ENCODE measurements around the gene GEN1.
A peak's percentile ranks its signal among the peaks of the same experiment; 100 is the strongest.

Gene GEN1

DNA sequence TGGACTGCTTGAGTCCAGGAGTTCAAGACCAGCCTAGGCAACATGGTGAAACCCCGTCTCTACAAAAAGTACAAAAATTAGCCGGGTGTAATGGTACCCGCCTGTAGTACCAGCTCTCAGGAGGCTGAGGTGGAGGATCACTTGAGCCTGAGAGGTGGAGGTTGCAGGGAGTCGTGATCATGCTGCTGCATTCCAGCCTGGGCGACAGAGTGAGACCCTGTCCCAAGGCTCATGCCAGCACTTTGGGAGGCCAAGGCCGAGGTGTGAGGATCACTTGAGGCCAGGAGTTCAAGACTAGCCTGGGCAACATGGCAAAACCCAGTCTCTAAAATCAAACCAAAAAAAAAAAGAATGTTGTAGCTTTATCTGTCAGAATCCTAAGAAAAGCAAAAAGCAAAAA is 25.7 kb upstream of the GEN1 start:
- FAIRE-seq (no peak), DNase-seq (ENCODE audit: insufficient read length) (no peak)
- TF ChIP-seq TAF1 (IDR thresholded peaks at IDR 0.05; ENCODE audit: borderline replicate concordance, low read depth, low read length) (no peak), POLR2A (IDR thresholded peaks at IDR 0.05; ENCODE audit: low read depth, low read length) (no peak)

GRCh38 chr2:17729880-17730279 is 24.1 kb upstream of the GEN1 start:
- TF ChIP-seq POLR2AphosphoS5 (IDR thresholded peaks at IDR 0.05; ENCODE audit: low read depth, low read length) (no peak), TAF1 (IDR thresholded peaks at IDR 0.05; ENCODE audit: borderline replicate concordance, low read depth, low read length) (no peak), POLR2A (IDR thresholded peaks at IDR 0.05; ENCODE audit: low read depth, low read length) (no peak)
- no peak for DNase-seq (ENCODE audit: insufficient read length)
- FAIRE-seq, result peak; percentile 56

DNA sequence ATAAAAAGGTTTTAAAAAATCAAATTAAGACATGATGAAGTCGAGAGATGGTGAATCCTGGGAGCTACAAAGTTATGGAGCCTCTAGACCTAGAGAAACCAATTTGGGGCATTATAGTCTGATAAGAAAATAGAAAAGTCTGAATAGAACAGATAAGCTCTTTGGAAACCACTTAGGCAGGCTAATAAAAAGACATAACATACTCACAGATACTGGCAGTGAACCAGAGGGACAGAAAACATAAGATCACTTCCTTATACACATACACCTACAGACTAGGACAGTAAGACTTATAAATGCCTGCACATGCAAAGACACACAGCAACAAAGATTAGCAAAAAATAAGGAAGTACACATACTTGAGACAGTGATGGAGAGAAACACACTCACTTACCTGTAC is 20.3 kb upstream of the GEN1 start:
- TF ChIP-seq POLR2A (IDR thresholded peaks at IDR 0.05; ENCODE audit: low read depth, low read length) (no peak), TAF1 (IDR thresholded peaks at IDR 0.05; ENCODE audit: borderline replicate concordance, low read depth, low read length) (no peak), POLR2AphosphoS5 (IDR thresholded peaks at IDR 0.05; ENCODE audit: low read depth, low read length) (no peak)
- FAIRE-seq (no peak), DNase-seq (ENCODE audit: insufficient read length) (no peak)

DNA sequence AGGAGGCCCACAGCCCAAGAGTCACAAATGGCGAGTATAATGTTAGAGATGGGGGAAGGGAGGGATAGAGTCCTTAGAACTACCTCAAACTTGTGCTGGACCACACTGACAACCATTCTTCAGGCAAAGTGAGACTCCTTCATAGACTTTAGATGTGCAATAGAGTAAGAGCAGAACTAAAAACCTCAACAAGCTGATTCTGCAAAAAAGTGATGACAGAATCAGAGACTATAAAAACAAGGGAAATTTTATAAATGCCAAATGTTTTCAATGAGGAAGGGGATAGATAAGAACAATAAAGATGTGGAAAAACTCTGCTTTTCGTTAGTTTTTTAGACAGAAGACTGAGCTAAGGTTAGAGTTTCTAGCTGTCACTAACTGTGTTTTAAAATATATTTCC is 18.1 kb upstream of the GEN1 start:
- FAIRE-seq, result no peak
- DNase-seq (ENCODE audit: insufficient read length), result no peak
- no peak for TF ChIP-seq POLR2A (IDR thresholded peaks at IDR 0.05; ENCODE audit: low read depth, low read length)
- no peak for TF ChIP-seq POLR2AphosphoS5 (IDR thresholded peaks at IDR 0.05; ENCODE audit: low read depth, low read length)
- TF ChIP-seq TAF1 (IDR thresholded peaks at IDR 0.05; ENCODE audit: borderline replicate concordance, low read depth, low read length), result no peak

DNA sequence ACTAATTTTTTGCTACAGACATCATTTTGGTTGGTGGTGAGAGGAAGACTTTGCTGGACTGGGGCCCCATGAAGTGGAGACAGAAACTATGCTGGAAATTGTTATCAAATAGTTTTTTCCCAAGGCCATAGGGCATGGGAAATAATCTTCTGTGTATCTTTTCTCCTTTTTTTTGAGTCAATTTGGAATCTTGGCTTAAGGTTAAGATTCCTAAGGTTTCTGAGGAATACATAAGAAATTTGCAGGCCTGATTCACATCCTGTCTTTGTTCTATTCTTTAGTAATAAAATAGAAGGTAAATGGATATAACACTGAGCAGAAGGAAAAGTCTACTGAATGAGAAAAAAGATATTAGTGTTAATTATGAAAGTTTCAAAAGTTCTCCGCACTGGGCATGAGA is 16.9 kb upstream of the GEN1 start:
- TF ChIP-seq POLR2AphosphoS5 (IDR thresholded peaks at IDR 0.05; ENCODE audit: low read depth, low read length) (no peak), POLR2A (IDR thresholded peaks at IDR 0.05; ENCODE audit: low read depth, low read length) (no peak), TAF1 (IDR thresholded peaks at IDR 0.05; ENCODE audit: borderline replicate concordance, low read depth, low read length) (no peak)
- DNase-seq (ENCODE audit: insufficient read length) (no peak), FAIRE-seq (no peak)

DNA sequence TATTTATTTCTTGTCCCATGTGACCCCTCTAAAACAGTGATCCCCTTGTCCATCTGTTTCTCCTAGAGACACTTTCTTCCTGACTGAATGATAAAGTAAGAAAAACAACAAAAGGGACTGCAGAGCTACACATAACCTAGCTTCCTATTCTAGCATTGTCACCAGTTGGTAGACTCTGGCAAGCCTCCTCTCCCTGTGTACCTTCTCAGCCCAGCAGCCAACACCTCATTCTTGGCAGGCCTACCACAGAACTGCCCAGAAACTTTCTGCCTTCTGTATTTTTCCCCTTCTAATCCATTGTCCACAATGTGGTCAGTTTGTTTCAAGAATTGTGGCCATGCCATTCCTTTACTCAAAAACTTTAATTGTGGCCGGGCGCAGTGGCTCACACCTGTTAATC is 13.7 kb upstream of the GEN1 start:
- no peak for TF ChIP-seq TAF1 (IDR thresholded peaks at IDR 0.05; ENCODE audit: borderline replicate concordance, low read depth, low read length)
- TF ChIP-seq POLR2A (IDR thresholded peaks at IDR 0.05; ENCODE audit: low read depth, low read length), result no peak
- no peak for TF ChIP-seq POLR2AphosphoS5 (IDR thresholded peaks at IDR 0.05; ENCODE audit: low read depth, low read length)
- no peak for FAIRE-seq
- DNase-seq (ENCODE audit: insufficient read length), result no peak

DNA sequence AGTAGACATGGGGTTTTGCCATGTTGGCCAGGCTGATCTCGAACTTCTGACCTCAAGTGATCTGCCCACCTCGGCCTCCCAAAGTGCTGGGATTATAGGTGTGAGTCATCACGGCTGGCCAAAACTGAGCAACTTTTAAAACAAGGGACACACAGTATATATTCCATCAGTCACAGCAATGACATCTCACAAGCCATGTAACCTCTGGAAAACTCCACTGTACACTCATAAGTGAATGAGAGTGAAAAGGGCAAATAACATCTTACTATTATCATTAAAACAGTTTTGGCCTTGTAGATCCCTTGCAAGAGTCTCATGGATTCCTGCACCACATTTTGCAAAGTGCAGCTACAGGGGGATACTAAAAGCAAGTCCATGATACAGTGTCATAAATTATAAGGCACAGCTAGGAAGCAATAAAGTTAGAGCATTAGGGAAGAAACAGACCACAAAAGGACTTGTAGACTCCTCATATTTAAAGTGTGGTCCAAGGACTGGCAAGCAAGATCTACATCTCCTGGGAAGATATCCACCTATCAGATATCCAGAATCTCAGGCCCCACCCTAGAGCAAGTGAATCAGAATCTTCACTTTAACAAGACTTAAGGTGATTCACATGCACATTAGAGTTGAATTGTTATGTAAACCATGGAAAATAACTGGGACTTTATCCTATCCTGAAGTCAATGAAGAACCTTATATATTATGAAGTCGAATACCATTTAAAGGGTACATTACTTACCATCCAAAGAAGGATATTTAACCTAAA is 6.1 kb upstream of the GEN1 start:
- no peak for FAIRE-seq
- no peak for DNase-seq (ENCODE audit: insufficient read length)
- no peak for TF ChIP-seq TAF1 (IDR thresholded peaks at IDR 0.05; ENCODE audit: borderline replicate concordance, low read depth, low read length)
- no peak for TF ChIP-seq POLR2AphosphoS5 (IDR thresholded peaks at IDR 0.05; ENCODE audit: low read depth, low read length)
- TF ChIP-seq POLR2A (IDR thresholded peaks at IDR 0.05; ENCODE audit: low read depth, low read length), result no peak

- TF ChIP-seq TAF1 (IDR thresholded peaks at IDR 0.05; ENCODE audit: borderline replicate concordance, low read depth, low read length) (no peak), POLR2A (IDR thresholded peaks at IDR 0.05; ENCODE audit: low read depth, low read length) (no peak), POLR2AphosphoS5 (IDR thresholded peaks at IDR 0.05; ENCODE audit: low read depth, low read length) (no peak)
- FAIRE-seq (no peak), DNase-seq (ENCODE audit: insufficient read length) (no peak)
These were observed 5.2 kb upstream of the GEN1 start for GRCh38 chr2:17748745-17749144.

DNA sequence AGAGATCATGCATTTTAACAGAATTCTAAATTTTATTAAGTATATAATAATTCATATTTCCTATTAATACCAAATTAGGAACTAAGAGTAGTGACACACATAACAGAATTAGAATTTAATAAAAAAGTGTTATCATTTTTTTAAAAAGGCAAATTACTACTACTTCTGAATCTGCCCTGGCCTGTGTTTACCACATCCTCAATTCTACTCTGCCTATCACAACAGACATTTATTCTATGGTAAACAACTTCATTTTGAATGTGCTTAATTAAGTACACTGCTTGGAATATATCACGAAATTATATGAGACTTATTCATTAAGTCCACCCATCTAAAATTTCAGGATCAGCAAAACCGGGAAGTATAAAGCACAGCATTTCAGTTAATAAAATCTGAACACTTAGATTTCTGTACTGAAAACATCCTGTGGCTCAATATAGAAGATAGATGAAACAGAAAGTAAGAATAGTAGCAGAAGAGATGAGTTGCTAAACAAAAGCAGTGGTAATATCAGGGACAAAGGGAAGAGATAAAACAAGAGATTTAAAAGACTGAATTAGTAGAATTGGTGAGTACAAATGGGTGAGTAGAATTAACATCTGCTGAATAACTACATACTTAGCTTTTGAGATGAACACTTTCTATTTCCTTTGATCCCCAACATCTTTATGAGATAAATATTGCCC is 4.0 kb upstream of the GEN1 start:
- no peak for DNase-seq (ENCODE audit: insufficient read length)
- no peak for TF ChIP-seq POLR2A (IDR thresholded peaks at IDR 0.05; ENCODE audit: low read depth, low read length)
- TF ChIP-seq POLR2AphosphoS5 (IDR thresholded peaks at IDR 0.05; ENCODE audit: low read depth, low read length), result no peak
- TF ChIP-seq TAF1 (IDR thresholded peaks at IDR 0.05; ENCODE audit: borderline replicate concordance, low read depth, low read length), result no peak
- FAIRE-seq, result peak; percentile 27

DNA sequence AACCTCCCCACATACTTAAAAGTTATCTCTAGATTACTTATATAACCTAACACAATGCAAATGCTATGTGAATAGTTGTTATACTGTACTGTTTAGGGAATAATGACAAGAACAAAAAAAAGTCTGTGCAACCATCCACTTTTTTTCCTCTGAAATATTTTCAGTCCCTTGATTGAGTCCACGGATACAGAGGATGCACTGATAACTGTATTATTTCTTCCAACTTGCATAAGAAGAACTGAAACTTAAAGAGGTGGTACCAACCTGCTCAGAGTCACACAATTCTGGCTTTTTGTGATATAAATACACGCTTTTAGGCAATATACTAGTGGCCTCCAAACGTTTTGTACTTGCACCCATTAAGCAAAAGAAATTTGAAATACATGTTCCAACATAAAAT is 1.7 kb upstream of the GEN1 start:
- FAIRE-seq (peak; percentile 79), DNase-seq (ENCODE audit: insufficient read length) (no peak)
- no peak for TF ChIP-seq POLR2AphosphoS5 (IDR thresholded peaks at IDR 0.05; ENCODE audit: low read depth, low read length)
- TF ChIP-seq TAF1 (IDR thresholded peaks at IDR 0.05; ENCODE audit: borderline replicate concordance, low read depth, low read length), result no peak
- TF ChIP-seq POLR2A (IDR thresholded peaks at IDR 0.05; ENCODE audit: low read depth, low read length), result no peak

DNA sequence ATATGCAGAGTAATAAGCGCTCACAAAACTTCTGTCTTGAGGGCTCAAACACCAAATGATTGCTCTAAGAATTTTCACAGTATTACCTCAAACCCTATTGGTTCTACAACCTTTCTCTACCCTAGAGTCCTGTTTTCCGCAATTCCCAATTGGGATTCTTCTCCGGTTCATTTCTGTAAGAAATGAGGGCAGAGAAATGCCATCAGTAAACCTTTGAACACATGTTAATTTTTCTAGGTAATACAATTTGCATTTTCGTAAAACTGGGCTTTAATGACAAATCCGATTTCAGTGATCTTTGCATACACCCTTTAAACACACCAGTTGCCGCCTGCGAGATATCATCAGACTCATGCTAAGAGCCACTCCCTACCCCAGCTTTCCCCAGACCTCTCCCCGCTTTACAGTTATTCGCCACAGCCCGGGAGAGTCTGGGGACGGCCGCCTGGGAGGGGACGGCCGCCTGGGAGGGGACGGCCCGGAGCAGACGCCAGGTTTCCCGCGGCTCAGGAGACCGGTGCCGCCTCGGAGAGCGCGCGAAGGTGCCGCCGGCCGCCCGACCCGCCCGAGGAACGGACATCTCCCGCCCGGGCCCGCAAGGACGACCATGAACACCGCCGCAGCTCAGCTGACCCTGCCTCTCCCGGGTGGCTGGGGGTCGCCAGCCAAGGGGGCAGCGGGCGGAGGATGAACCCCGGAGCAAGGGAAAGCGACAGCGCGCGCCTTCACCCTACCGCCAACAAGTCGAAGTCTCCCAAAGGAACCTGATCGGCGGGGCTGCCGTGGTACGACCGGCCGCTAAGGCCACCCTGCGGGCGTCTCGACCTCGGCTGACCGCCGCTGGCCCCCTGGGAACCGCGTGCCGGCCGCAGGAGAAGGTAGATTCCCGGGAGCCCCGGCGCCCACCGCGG is 791 bp upstream of the GEN1 start:
- TF ChIP-seq POLR2AphosphoS5 (IDR thresholded peaks at IDR 0.05; ENCODE audit: low read depth, low read length) (0 out of 2 replicates have a peak, but pooled peaks have one; percentile 69), POLR2A (IDR thresholded peaks at IDR 0.05; ENCODE audit: low read depth, low read length) (peak; percentile 71), TAF1 (IDR thresholded peaks at IDR 0.05; ENCODE audit: borderline replicate concordance, low read depth, low read length) (no peak; the same call in 1 of the 2 replicates)
- peak; percentile 87 for FAIRE-seq
- peak; percentile 21 for DNase-seq (ENCODE audit: insufficient read length)

Measured in GM12892 (cell line).